HL-60 (cell line): ENCODE results near the gene SAP30L.

Experiments
- DNase-seq, 2 experiments: peaks; one replicate each; pipeline ENCODE4 v3.0.0-alpha.2; 2010 to 2020; ENCODE audit warnings: low read depth in 1 of 2, low spot score in 1 of 2
- H3K27ac ChIP-seq: fragments of 250-450 bp; sonication (Bioruptor Pico); replicated peaks from 2 replicates; pipeline ENCODE4 v1.5.1; 2020; ENCODE audit warnings: mild to moderate bottlenecking, moderate library complexity
- H3K27me3 ChIP-seq: fragments of 250-450 bp; sonication (Bioruptor Pico); 2 replicates; pipeline ENCODE4 v1.5.1; 2021; ENCODE audit warnings: mild to moderate bottlenecking, moderate library complexity; ENCODE audit not compliant: insufficient read depth, poor library complexity, severe bottlenecking
- H3K4me3 ChIP-seq: replicated peaks from 2 replicates; pipeline ENCODE4 v1.5.1; 2011; ENCODE audit warnings: mild to moderate bottlenecking, control low read depth, low read length; ENCODE audit not compliant: insufficient read depth
- GABPA ChIP-seq: IDR thresholded peaks from 2 replicates; pipeline ENCODE4 v1.6.1; 2012; ENCODE audit warnings: low read depth
- POLR2AphosphoS5 ChIP-seq: IDR thresholded peaks from 2 replicates; pipeline ENCODE4 v1.6.1; 2012; ENCODE audit warnings: low read depth
- SPI1 ChIP-seq: IDR thresholded peaks from 2 replicates; pipeline ENCODE4 v1.6.1; 2012; ENCODE audit warnings: low read depth, mild to moderate bottlenecking, borderline replicate concordance
- TF ChIP-seq, protein P1 (sequence below): IDR thresholded peaks from 2 replicates; pipeline ENCODE4 v1.6.1; 2012; ENCODE audit warnings: low read depth; ENCODE audit not compliant: insufficient replicate concordance
- TF ChIP-seq, protein P2 (sequence below): IDR thresholded peaks from one replicate; pipeline ENCODE4 v1.5.1; 2011; ENCODE audit warnings: low read length, control low read depth, inconsistent platforms; ENCODE audit not compliant: insufficient read depth

Gene SAP30L

DNA sequence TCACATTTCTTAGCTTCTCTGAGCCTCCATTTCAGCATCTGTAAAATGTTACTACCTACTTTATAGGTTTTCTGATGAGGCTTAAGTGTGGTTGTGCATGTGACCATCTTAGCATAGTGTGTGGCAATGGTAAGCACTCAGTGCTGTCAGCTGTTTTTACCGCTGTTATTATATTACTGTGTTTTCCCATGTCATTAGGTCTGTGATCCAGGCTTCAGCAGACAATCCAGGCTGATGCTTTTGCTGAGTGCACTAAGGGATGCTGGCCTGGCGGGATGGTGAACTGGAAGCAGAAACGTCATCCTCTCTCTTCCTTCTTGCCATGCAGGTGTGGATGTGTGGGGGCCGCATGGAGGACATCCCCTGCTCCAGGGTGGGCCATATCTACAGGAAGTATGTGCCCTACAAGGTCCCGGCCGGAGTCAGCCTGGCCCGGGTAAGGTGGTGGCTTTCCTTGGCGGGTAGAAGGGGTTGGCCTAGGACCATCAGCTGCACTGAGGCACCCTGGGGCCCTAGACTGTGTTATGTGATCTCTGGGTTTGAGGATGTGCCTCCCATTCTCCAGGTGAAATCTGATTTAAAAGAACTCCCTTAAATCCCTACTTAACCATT, 41.9 kb upstream of the SAP30L start:
- Histone ChIP-seq H3K4me3 (no peak overlapping the region), H3K27ac (no peak overlapping the region), H3K27me3 (no peaks in the 10 kb centered on the region)
- TF ChIP-seq SPI1 (no peak), POLR2AphosphoS5 (no peak), GABPA (no peak)
- TF ChIP-seq, protein P1, sequence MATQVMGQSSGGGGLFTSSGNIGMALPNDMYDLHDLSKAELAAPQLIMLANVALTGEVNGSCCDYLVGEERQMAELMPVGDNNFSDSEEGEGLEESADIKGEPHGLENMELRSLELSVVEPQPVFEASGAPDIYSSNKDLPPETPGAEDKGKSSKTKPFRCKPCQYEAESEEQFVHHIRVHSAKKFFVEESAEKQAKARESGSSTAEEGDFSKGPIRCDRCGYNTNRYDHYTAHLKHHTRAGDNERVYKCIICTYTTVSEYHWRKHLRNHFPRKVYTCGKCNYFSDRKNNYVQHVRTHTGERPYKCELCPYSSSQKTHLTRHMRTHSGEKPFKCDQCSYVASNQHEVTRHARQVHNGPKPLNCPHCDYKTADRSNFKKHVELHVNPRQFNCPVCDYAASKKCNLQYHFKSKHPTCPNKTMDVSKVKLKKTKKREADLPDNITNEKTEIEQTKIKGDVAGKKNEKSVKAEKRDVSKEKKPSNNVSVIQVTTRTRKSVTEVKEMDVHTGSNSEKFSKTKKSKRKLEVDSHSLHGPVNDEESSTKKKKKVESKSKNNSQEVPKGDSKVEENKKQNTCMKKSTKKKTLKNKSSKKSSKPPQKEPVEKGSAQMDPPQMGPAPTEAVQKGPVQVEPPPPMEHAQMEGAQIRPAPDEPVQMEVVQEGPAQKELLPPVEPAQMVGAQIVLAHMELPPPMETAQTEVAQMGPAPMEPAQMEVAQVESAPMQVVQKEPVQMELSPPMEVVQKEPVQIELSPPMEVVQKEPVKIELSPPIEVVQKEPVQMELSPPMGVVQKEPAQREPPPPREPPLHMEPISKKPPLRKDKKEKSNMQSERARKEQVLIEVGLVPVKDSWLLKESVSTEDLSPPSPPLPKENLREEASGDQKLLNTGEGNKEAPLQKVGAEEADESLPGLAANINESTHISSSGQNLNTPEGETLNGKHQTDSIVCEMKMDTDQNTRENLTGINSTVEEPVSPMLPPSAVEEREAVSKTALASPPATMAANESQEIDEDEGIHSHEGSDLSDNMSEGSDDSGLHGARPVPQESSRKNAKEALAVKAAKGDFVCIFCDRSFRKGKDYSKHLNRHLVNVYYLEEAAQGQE: no peak
- TF ChIP-seq, protein P2, sequence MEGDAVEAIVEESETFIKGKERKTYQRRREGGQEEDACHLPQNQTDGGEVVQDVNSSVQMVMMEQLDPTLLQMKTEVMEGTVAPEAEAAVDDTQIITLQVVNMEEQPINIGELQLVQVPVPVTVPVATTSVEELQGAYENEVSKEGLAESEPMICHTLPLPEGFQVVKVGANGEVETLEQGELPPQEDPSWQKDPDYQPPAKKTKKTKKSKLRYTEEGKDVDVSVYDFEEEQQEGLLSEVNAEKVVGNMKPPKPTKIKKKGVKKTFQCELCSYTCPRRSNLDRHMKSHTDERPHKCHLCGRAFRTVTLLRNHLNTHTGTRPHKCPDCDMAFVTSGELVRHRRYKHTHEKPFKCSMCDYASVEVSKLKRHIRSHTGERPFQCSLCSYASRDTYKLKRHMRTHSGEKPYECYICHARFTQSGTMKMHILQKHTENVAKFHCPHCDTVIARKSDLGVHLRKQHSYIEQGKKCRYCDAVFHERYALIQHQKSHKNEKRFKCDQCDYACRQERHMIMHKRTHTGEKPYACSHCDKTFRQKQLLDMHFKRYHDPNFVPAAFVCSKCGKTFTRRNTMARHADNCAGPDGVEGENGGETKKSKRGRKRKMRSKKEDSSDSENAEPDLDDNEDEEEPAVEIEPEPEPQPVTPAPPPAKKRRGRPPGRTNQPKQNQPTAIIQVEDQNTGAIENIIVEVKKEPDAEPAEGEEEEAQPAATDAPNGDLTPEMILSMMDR: no peak
- no peak for DNase-seq

DNA sequence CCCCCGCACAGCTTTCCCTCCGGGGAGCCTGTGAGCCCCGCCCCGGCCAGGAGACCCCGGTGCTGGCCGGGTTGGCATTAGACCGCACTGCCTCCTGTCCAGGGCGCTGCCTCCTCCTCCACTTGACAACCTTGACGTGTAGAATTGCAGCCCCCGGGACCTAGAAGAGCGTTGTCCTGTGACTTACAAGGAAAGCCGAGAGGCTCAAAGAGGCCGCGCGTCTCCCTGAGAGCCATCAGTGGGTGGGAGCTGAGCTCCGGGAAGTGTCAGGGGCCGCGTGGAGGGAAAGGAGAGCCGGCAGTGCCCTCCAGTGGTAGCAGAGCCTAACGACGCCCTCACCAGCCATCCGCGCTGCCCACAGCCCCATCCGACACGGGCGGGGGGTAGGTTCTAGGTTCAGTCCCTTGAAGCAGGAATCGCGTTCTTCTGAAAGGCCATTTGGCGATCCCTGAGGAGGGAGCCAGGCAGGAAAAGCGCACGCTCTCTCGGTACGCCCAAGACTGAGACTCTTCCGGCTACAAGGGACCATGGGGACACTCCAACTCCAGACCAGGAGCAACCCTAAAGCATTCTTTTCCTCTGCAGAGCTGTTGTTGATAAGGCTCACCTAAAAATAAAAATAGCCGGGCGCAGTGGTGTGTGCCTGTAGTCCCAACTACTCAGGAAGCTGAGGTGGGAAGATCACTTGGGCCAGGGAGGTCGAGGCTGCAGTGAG, 40.6 kb upstream of the SAP30L start:
- peak overlapping the region; percentile 16 for H3K4me3 ChIP-seq
- TF ChIP-seq POLR2AphosphoS5: no peak
- no peak for TF ChIP-seq SPI1
- TF ChIP-seq GABPA: no peak
- TF ChIP-seq, protein P1: no peak
- TF ChIP-seq, protein P2: peak; percentile 70
- H3K27me3 ChIP-seq: no peaks in the 10 kb centered on the region
- no peak overlapping the region for H3K27ac ChIP-seq
- peak; percentile 12 to 67 for DNase-seq

DNA sequence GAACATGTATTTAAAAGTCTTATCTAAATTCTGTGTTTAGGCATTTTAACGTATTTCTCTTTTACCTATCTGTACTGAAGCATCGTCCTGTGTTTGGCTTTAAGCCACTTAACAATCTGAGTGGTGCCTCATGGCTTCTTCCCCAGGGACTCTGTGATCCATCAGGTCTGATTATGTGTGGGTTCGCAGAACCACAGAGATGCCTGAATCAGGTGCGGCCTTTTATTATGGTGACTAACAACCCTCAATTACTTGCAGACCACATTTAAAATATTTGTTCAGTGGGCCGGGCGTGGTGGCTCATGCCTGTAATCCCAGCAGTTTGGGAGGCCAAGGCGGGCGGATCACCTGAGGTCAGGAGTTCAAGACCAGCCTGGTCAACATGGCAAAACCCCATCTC, 39.6 kb upstream of the SAP30L start:
- H3K27ac ChIP-seq: no peak overlapping the region
- no peak for DNase-seq
- no peaks in the 10 kb centered on the region for H3K27me3 ChIP-seq
- H3K4me3 ChIP-seq: no peak overlapping the region
- TF ChIP-seq, protein P2: no peak
- TF ChIP-seq GABPA (no peak), SPI1 (no peak), POLR2AphosphoS5 (no peak)
- TF ChIP-seq, protein P1: no peak
